Vagina (tissue), 2 donors: ENCODE measurements around the gene APCDD1L. TPM values are rescaled to one million over a fixed set of nuclear protein-coding genes. Genes with fewer than 3 reads are reported as not detected.

Experiments
- DNase-seq, 2 donors: peaks; one replicate each; pipeline ENCODE4 v3.0.0-alpha.2; 2017; ENCODE audit errors: extremely low spot score in 2 of 2
- H3K27ac ChIP-seq: fragments of 200-600 bp; sonication (generic); one replicate; pipeline ENCODE4 v1.5.1; 2019
- H3K27me3 ChIP-seq: fragments of 200-600 bp; sonication (generic); one replicate; pipeline ENCODE4 v1.5.1; 2019
- H3K36me3 ChIP-seq, 2 donors: fragments of 200-600 bp; sonication (generic); one replicate each; pipeline ENCODE4 v1.5.1; 2017 to 2019
- H3K4me1 ChIP-seq: fragments of 200-600 bp; sonication (generic); one replicate; pipeline ENCODE4 v1.5.1; 2019
- H3K4me3 ChIP-seq, 2 donors: fragments of 200-600 bp; sonication (generic); 1 replicate in 1 of 2; 2 replicates in 1 of 2; pipeline ENCODE4 v1.5.1; 2016 to 2019
- H3K9me3 ChIP-seq: fragments of 200-600 bp; sonication (generic); one replicate; pipeline ENCODE4 v1.5.1; 2019
- POLR2A ChIP-seq, 2 donors: fragments of 450-650 bp; IDR thresholded peaks; one replicate each; pipeline ENCODE4 v1.6.1; 2017; ENCODE audit warnings: antibody characterized with exemption in 2 of 2, mild to moderate bottlenecking in 2 of 2, moderate library complexity in 2 of 2
- POLR2AphosphoS5 ChIP-seq, 2 donors: sonication (generic); formaldehyde crosslinking; IDR thresholded peaks; one replicate each; pipeline ENCODE4 v1.9.0; 2017; ENCODE audit warnings: antibody characterized with exemption in 2 of 2, mild to moderate bottlenecking in 2 of 2, low read depth in 1 of 2; ENCODE audit not compliant: insufficient read depth in 1 of 2
- intact Hi-C: fragments of 100-400 bp; cut with DNase I; formaldehyde crosslinking; loops from one replicate; pipeline ENCODE4 v1.15.1; 2023
- total RNA-seq: library from RNA; depleted of rRNA; stranded (reverse); fragments of >200 nt; gene quantifications from one replicate; pipeline ENCODE4 v1.2.3, GENCODE V29; 2016
- TF ChIP-seq, protein P1 (sequence below), 3 experiments: fragments of 450-650 bp in 2 of 3; fragments of 200-600 bp in 1 of 3; sonication (generic) in 1 of 3; IDR thresholded peaks; one replicate each; pipeline ENCODE4 v1.5.1; 2017 to 2019; ENCODE audit warnings: antibody characterized with exemption in 3 of 3, mild to moderate bottlenecking in 2 of 3, moderate library complexity in 2 of 3

APCDD1L gene
- total RNA-seq, 1 donor from 2014 or later = 0.98 TPM

DNA sequence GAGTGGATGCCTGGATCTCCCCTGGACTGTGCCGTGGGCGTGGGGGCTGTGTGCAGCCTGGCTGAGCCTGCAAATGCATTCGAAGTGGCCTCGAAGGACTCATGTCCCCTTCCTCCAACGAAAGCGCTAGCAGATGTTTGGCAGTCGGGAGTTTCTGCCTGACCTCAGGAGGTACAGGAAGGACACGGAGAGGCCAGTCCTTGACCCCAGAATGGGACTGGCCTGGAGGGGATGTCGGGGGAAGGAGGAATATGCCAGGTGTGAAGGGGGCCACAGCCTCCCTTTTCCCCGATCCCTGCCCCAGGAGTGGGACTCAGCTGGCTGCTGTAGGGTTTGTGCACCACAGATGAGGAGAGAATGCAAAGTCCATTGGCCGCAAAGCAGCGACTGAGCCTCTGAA, 45.6 kb downstream of the APCDD1L start:
- no peak for TF ChIP-seq POLR2AphosphoS5 (IDR thresholded peaks at IDR 0.05; ENCODE audit: insufficient read depth in 1 of 2, low read depth in 1 of 2)
- TF ChIP-seq, protein P1, sequence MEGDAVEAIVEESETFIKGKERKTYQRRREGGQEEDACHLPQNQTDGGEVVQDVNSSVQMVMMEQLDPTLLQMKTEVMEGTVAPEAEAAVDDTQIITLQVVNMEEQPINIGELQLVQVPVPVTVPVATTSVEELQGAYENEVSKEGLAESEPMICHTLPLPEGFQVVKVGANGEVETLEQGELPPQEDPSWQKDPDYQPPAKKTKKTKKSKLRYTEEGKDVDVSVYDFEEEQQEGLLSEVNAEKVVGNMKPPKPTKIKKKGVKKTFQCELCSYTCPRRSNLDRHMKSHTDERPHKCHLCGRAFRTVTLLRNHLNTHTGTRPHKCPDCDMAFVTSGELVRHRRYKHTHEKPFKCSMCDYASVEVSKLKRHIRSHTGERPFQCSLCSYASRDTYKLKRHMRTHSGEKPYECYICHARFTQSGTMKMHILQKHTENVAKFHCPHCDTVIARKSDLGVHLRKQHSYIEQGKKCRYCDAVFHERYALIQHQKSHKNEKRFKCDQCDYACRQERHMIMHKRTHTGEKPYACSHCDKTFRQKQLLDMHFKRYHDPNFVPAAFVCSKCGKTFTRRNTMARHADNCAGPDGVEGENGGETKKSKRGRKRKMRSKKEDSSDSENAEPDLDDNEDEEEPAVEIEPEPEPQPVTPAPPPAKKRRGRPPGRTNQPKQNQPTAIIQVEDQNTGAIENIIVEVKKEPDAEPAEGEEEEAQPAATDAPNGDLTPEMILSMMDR (IDR thresholded peaks at IDR 0.05) = no peak
- TF ChIP-seq POLR2A (IDR thresholded peaks at IDR 0.05) = no peak
- no peak for DNase-seq
- Histone ChIP-seq H3K9me3 (no peaks in the 10 kb centered on the region), H3K4me3 (no peak overlapping the region), H3K27me3 (no peaks in the 10 kb centered on the region), H3K36me3 (no peaks in the 10 kb centered on the region), H3K27ac (no peak overlapping the region), H3K4me1 (peaks cover 15% of the 10 kb centered on the region)
- intact Hi-C loops = loop anchor here (5.0 kb wide), 1 partner anchor 178 kb away; no protein-coding TSS in a partner anchor

DNA sequence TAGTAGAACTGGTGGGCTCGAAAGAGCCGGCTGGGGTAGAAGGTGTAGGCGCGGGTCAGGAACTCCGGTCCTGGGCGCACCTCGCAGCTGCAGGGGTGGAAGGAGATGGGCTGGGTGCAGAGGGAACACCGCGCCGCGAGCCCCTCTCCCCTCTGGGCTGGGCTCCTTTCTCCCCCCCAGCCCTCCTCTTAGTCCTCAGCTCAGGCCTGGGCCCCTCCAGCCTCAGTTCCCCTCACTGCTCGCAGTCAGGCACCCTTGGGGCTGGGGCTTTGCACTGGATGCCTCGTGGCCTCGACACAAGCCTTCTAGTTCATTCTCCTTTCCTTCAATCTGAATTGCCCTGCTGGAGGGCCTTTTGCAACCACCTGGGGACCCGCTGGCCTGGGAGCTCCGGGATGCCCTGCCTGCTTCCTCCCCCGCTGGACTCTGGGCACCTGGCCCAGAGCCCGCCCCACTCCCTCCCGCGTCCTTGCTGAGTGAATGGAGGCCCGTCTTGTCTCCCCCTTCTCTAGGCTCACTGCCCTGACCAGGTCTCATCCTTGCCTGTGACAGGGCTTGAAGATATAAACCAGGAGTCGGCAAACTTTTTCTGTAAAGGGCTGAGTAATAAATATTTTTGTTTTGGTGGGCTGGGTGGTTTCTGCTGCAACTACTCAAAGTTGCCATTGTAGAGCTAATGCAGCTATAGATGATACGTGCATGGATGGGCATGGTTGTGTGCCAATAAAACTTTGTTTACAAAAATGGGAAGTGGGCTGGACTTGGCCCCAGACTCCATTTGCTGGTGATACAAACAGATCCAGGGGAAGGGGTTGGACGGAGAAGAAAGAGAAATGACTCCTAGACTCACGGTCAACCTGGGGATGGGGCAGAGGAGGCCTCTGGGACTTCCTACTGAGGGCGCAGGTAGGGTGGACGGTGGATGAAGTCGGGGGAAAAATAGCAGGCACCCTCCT, 47.3 kb downstream of the APCDD1L start:
- H3K27ac ChIP-seq = no peak overlapping the region
- intact Hi-C loops = no loop called here
- no peaks in the 10 kb centered on the region for H3K9me3 ChIP-seq
- TF ChIP-seq POLR2A (IDR thresholded peaks at IDR 0.05) = no peak
- TF ChIP-seq, protein P1 (IDR thresholded peaks at IDR 0.05) = no peak
- TF ChIP-seq POLR2AphosphoS5 (IDR thresholded peaks at IDR 0.05; ENCODE audit: insufficient read depth in 1 of 2, low read depth in 1 of 2) = no peak
- no peaks in the 10 kb centered on the region for H3K27me3 ChIP-seq
- H3K4me3 ChIP-seq = no peak overlapping the region
- DNase-seq = no peak
- peaks cover 15% of the 10 kb centered on the region for H3K4me1 ChIP-seq
- H3K36me3 ChIP-seq = no peaks in the 10 kb centered on the region

DNA sequence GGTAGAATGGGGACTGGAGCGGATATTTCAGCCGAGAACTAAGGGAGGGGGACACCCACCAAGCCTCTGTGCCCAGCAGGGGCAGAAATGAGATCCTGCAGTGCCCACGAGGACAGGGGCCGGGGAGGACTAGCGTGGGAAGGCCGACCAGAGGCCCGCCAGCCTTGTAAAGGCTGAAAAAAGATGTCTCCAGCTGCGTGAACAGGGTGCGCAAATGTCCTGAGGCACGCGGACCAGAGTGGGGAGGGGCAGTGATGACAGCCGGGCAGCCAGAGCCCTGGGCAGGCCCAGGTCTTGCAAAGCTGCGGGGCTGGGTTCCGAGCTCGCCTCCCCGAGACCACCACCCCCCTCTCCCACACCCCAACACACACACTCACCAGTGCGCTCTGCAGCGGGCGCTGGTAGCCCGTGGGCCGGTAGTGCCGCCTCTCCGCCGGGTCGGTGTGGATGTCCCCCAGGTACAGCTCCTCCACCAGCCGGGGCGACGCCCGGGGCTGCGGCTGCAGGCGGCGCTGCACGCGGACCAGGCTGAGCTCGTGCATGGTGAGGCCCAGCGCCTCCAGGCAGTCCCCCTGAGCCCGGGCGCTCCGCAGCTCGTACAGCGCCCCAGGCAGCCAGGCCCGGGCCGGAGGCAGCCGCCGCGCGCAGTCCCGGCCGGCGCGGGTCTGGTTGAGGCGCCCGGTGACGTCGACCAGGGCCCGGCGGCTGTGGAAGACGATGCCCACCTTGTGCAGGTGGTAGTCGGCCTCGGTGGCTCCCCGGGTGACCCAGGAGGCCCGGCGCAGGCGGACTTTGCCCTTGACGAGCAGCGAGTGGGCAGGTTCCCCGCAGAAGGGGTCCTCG, 48.2 kb downstream of the APCDD1L start:
- Histone ChIP-seq H3K27me3 (no peaks in the 10 kb centered on the region), H3K36me3 (no peaks in the 10 kb centered on the region), H3K4me1 (peaks cover 13% of the 10 kb centered on the region), H3K9me3 (no peaks in the 10 kb centered on the region), H3K27ac (no peak overlapping the region), H3K4me3 (no peak overlapping the region)
- no peak for TF ChIP-seq POLR2AphosphoS5 (IDR thresholded peaks at IDR 0.05; ENCODE audit: insufficient read depth in 1 of 2, low read depth in 1 of 2)
- TF ChIP-seq, protein P1 (IDR thresholded peaks at IDR 0.05) = no peak
- TF ChIP-seq POLR2A (IDR thresholded peaks at IDR 0.05) = no peak
- intact Hi-C loops = no loop called here
- no peak for DNase-seq

DNA sequence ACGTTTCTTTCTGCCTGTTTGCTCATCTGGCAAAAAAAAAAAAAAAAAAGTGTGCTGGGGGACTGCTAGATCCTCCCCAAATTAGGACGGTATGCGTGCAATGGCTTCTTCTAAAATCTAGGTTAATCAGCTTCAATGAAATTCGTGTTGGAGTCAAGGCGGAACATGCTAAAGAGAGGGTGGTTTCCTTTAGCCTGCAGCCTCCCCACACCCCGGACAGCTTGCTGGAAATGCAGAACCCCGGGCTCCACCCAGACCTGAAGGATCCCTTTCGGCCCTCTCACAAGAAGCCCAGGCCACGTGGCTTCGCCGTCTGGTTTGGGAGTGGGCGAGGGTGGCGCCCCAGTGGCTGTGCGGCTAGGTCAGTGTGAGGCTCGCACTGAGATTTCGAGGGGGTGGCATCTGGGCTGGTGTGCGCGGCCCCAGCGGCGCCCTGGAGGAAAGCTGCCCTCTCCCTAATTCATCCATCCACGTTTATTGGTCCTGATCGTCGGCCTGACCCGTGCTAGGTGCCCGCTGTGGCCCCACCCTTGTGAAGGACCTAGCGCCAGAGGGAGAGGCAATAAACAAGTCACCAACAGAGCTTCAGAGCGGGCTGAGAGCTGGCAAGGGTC, 49.0 kb downstream of the APCDD1L start:
- Histone ChIP-seq H3K4me3 (no peak overlapping the region), H3K4me1 (peaks cover 6% of the 10 kb centered on the region), H3K9me3 (no peaks in the 10 kb centered on the region), H3K27me3 (no peaks in the 10 kb centered on the region), H3K27ac (no peak overlapping the region), H3K36me3 (no peaks in the 10 kb centered on the region)
- no peak for TF ChIP-seq POLR2AphosphoS5 (IDR thresholded peaks at IDR 0.05; ENCODE audit: insufficient read depth in 1 of 2, low read depth in 1 of 2)
- TF ChIP-seq, protein P1 (IDR thresholded peaks at IDR 0.05) = no peak
- TF ChIP-seq POLR2A (IDR thresholded peaks at IDR 0.05) = no peak
- intact Hi-C loops = no loop called here
- DNase-seq = no peak
